GM12878 (cell line): ENCODE data around the gene PLD5.
"Not testable (repeated sequence)": the region's sequence is repeated elsewhere in the genome, so short reads cannot be mapped to it uniquely, and the experiment has no call there.

ENCODE experiments used
- CHD1 ChIP-seq: IDR thresholded peaks from 2 replicates; pipeline ENCODE4 v1.6.1; 2012; ENCODE audit warnings: low read depth, low read length, improper control_type of control experiment
- TF ChIP-seq, protein P1 (sequence below): fragments of 450-650 bp; formaldehyde crosslinking; IDR thresholded peaks from 2 replicates; pipeline ENCODE4 v1.4.0; 2022; ENCODE audit warnings: mild to moderate bottlenecking, moderate library complexity
- TF ChIP-seq, protein P2 (sequence below), 3 experiments: IDR thresholded peaks in 2 of 3; conservative IDR thresholded peaks in 1 of 3; 2 replicates each; pipeline ENCODE4 v1.5.1; 2011; ENCODE audit warnings: low read depth in 3 of 3, low read length in 3 of 3, mild to moderate bottlenecking in 3 of 3, control low read depth in 2 of 3, moderate library complexity in 2 of 3, inconsistent platforms in 1 of 3, mixed read lengths in 1 of 3; ENCODE audit not compliant: control insufficient read depth in 2 of 3, insufficient read depth in 1 of 3; ENCODE audit errors: extremely low read depth in 1 of 3

DNA sequence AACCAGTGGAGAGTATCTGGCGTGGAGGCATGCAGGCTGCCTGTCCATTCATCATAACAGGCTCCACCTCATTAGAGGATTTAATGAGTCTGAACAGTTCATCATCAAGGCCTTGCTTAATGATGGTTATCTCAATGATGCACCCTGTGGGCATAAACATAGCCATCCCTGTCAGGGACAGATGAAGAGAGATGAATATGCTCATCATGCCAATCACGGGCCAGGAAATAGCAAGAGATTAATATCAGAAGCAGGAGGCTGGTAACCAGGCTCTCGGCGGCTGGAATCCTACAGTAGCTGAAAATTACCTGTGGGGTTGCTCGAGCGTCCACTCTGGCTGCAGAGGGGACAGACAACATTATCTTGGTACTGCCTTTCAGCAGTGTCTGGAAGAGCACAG lies 247.7 kb downstream of the PLD5 start:
- TF ChIP-seq, protein P1, sequence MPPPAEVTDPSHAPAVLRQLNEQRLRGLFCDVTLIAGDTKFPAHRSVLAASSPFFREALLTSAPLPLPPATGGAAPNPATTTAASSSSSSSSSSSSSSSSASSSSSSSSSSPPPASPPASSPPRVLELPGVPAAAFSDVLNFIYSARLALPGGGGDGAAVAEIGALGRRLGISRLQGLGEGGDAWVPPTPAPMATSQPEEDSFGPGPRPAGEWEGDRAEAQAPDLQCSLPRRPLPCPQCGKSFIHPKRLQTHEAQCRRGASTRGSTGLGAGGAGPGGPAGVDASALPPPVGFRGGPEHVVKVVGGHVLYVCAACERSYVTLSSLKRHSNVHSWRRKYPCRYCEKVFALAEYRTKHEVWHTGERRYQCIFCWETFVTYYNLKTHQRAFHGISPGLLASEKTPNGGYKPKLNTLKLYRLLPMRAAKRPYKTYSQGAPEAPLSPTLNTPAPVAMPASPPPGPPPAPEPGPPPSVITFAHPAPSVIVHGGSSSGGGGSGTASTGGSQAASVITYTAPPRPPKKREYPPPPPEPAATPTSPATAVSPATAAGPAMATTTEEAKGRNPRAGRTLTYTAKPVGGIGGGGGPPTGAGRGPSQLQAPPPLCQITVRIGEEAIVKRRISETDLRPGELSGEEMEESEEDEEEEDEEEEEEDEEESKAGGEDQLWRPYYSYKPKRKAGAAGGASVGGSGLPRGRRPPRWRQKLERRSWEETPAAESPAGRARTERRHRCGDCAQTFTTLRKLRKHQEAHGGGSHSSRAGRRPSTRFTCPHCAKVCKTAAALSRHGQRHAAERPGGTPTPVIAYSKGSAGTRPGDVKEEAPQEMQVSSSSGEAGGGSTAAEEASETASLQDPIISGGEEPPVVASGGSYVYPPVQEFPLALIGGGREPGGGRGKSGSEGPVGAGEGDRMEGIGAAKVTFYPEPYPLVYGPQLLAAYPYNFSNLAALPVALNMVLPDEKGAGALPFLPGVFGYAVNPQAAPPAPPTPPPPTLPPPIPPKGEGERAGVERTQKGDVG = not testable (repeated sequence)
- TF ChIP-seq, protein P2, sequence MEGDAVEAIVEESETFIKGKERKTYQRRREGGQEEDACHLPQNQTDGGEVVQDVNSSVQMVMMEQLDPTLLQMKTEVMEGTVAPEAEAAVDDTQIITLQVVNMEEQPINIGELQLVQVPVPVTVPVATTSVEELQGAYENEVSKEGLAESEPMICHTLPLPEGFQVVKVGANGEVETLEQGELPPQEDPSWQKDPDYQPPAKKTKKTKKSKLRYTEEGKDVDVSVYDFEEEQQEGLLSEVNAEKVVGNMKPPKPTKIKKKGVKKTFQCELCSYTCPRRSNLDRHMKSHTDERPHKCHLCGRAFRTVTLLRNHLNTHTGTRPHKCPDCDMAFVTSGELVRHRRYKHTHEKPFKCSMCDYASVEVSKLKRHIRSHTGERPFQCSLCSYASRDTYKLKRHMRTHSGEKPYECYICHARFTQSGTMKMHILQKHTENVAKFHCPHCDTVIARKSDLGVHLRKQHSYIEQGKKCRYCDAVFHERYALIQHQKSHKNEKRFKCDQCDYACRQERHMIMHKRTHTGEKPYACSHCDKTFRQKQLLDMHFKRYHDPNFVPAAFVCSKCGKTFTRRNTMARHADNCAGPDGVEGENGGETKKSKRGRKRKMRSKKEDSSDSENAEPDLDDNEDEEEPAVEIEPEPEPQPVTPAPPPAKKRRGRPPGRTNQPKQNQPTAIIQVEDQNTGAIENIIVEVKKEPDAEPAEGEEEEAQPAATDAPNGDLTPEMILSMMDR (IDR thresholded peaks at IDR 0.05 in 2 of 3, conservative IDR thresholded peaks at IDR 0.05 in 1 of 3; ENCODE audit: control insufficient read depth in 2 of 3, extremely low read depth in 1 of 3, insufficient read depth in 1 of 3, low read depth in 3 of 3, low read length in 3 of 3) = not testable (repeated sequence)
- TF ChIP-seq CHD1 = not testable (repeated sequence)
